HCT116 (cell line): ENCODE data around the gene ZC2HC1C. TPM values are rescaled to one million over a fixed set of nuclear protein-coding genes. Genes with fewer than 3 reads are reported as not detected.

Experiments used
- ATAC-seq: fragments of 200-7000 bp; cut with Tn5 transposase; 2 replicates; pipeline ENCODE4 v1.9.1; 2020; ENCODE audit warnings: mild to moderate bottlenecking, moderate library complexity
- BruUV-seq: library from RNA; stranded (reverse); fragments of 400-500 nt; replicated peaks from 2 replicates; lab custom pipeline; 2021; lab: Mats Ljungman, UMichigan
- CTCF ChIA-PET: fragments of 300-600 bp; sonication (Branson Sonifier 250); formaldehyde crosslinking; loops from one replicate; lab custom pipeline; 2021; ENCODE audit warnings: antibody characterized with exemption; lab: Charles Lee
- POLR2A ChIA-PET: fragments of 300-600, 350-600 bp; sonication (Branson Sonifier 250); formaldehyde crosslinking; loops from one replicate; lab custom pipeline; 2021; ENCODE audit warnings: antibody characterized with exemption; lab: Charles Lee
- RAD21 ChIA-PET, 2 experiments: fragments of 300-600 bp; sonication (Branson Sonifier 250); formaldehyde crosslinking; loops; one replicate each; lab custom pipeline; 2023; ENCODE audit warnings: low total read pairs in 2 of 2; ENCODE audit not compliant: uncharacterized antibody in 2 of 2, unreplicated experiment in 2 of 2, low non-redundant PET in 1 of 2; lab: Charles Lee
- DNase-seq: peaks from one replicate; pipeline ENCODE4 v3.0.0-alpha.2; 2010; ENCODE audit warnings: low read depth, low spot score
- H2AFZ ChIP-seq: fragments of 200-600 bp; shearing (Covaris generic), sonication (generic); 2 replicates; pipeline ENCODE4 v1.6.1; 2017; ENCODE audit warnings: low read depth, mixed run types, mixed read lengths, antibody characterized with exemption, low read length; ENCODE audit not compliant: poor library complexity, severe bottlenecking
- H3K27ac ChIP-seq: 2 replicates; pipeline ENCODE4 v1.5.1; 2012; ENCODE audit warnings: low read depth, low read length
- H3K27me3 ChIP-seq: fragments of 200-600 bp; sonication (generic); 2 replicates; pipeline ENCODE4 v1.6.1; 2016; ENCODE audit warnings: mixed run types, low read length, mixed read lengths; ENCODE audit not compliant: insufficient read depth
- H3K36me3 ChIP-seq, 2 experiments: fragments of 200-500 bp in 1 of 2; fragments of 200-600 bp in 1 of 2; sonication (Bioruptor generic) in 1 of 2; sonication (generic) in 1 of 2; 2 replicates each; pipeline versions ENCODE4 v1.5.1 to v1.6.1; 2014 to 2016; ENCODE audit warnings: low read length in 2 of 2, inconsistent platforms in 1 of 2, mixed read lengths in 1 of 2, mixed run types in 1 of 2; ENCODE audit not compliant: insufficient read depth in 2 of 2, control insufficient read depth in 1 of 2
- H3K4me1 ChIP-seq, 2 experiments: fragments of 200-600 bp in 1 of 2; sonication (generic) in 1 of 2; 2 replicates each; pipeline versions ENCODE4 v1.5.1 to v1.6.1; 2012 to 2017; ENCODE audit warnings: low read length in 2 of 2, inconsistent platforms in 1 of 2, mild to moderate bottlenecking in 1 of 2, mixed read lengths in 1 of 2, mixed run types in 1 of 2, moderate library complexity in 1 of 2; ENCODE audit not compliant: insufficient read depth in 2 of 2, control insufficient read depth in 1 of 2
- H3K4me2 ChIP-seq: fragments of 200-600 bp; sonication (generic); 2 replicates; pipeline ENCODE4 v1.6.1; 2017; ENCODE audit warnings: mixed run types, low read length, mixed read lengths
- H3K4me3 ChIP-seq, 2 experiments: fragments of 200-600 bp in 1 of 2; sonication (generic) in 1 of 2; replicated peaks in 1 of 2; 2 replicates each; pipeline ENCODE4 v1.5.1; 2011 to 2016; ENCODE audit warnings: low read length in 2 of 2, control low read depth in 1 of 2, low read depth in 1 of 2, mild to moderate bottlenecking in 1 of 2, mixed read lengths in 1 of 2, mixed run types in 1 of 2
- H3K79me2 ChIP-seq: fragments of 200-600 bp; sonication (generic); 2 replicates; pipeline ENCODE4 v1.6.1; 2017; ENCODE audit warnings: mild to moderate bottlenecking, mixed run types, low read length, moderate library complexity, mixed read lengths; ENCODE audit not compliant: insufficient read depth
- H3K9ac ChIP-seq: fragments of 200-600 bp; sonication (generic); 2 replicates; pipeline ENCODE4 v1.6.1; 2016; ENCODE audit warnings: low read length, mixed read lengths
- H3K9me2 ChIP-seq: fragments of 200-600 bp; sonication (generic), shearing (Covaris generic); 2 replicates; pipeline ENCODE4 v1.6.1; 2017; ENCODE audit warnings: mixed run types, mild to moderate bottlenecking, moderate library complexity; ENCODE audit not compliant: insufficient read depth
- H3K9me3 ChIP-seq, 2 experiments: fragments of 200-500 bp in 1 of 2; fragments of 200-600 bp in 1 of 2; sonication (Bioruptor generic) in 1 of 2; sonication (generic) in 1 of 2; 2 replicates each; pipeline ENCODE4 v1.6.1; 2014 to 2017; ENCODE audit warnings: low read length in 2 of 2, mixed read lengths in 2 of 2, inconsistent platforms in 1 of 2, low read depth in 1 of 2, mild to moderate bottlenecking in 1 of 2, mixed run types in 1 of 2, moderate library complexity in 1 of 2; ENCODE audit not compliant: control insufficient read depth in 1 of 2, insufficient read depth in 1 of 2
- H4K20me1 ChIP-seq: fragments of 200-600 bp; sonication (generic), shearing (Covaris generic); 2 replicates; pipeline ENCODE4 v1.6.1; 2017; ENCODE audit warnings: mixed run types, mild to moderate bottlenecking, moderate library complexity; ENCODE audit not compliant: insufficient read depth
- CBX3 ChIP-seq: IDR thresholded peaks from 2 replicates; pipeline ENCODE4 v1.6.1; 2012; ENCODE audit warnings: low read depth
- EGR1 ChIP-seq: IDR thresholded peaks from 2 replicates; pipeline ENCODE4 v1.6.1; 2012; ENCODE audit warnings: low read depth
- EZH2 ChIP-seq: fragments of 200-600 bp; sonication (generic); IDR thresholded peaks from 2 replicates; pipeline ENCODE4 v1.6.1; 2017; ENCODE audit warnings: antibody characterized with exemption, mixed run types
- EZH2phosphoT487 ChIP-seq: fragments of 200-600 bp; IDR thresholded peaks from 2 replicates; pipeline ENCODE4 v1.6.1; 2018; ENCODE audit warnings: antibody characterized with exemption, borderline replicate concordance
- POLR2A ChIP-seq: IDR thresholded peaks from 2 replicates; pipeline ENCODE4 v1.7.0; 2011; ENCODE audit warnings: borderline replicate concordance; ENCODE audit not compliant: insufficient read depth, insufficient read length; ENCODE audit errors: extremely low read depth
- POLR2AphosphoS5 ChIP-seq: IDR thresholded peaks from 2 replicates; pipeline ENCODE4 v1.6.1; 2011; ENCODE audit warnings: mild to moderate bottlenecking, low read depth, low read length, moderate library complexity
- RAD21 ChIP-seq: IDR thresholded peaks from 2 replicates; pipeline ENCODE4 v1.6.1; 2012; ENCODE audit warnings: low read depth, mild to moderate bottlenecking
- SIN3A ChIP-seq: IDR thresholded peaks from 2 replicates; pipeline ENCODE4 v1.6.1; 2012; ENCODE audit warnings: low read depth
- YY1 ChIP-seq: IDR thresholded peaks from 2 replicates; pipeline ENCODE4 v1.6.1; 2011; ENCODE audit warnings: low read length, low read depth, moderate library complexity, mild to moderate bottlenecking; ENCODE audit not compliant: insufficient replicate concordance; ENCODE audit errors: extremely low read depth
- ZFX ChIP-seq: fragments of 450-650 bp; IDR thresholded peaks from 2 replicates; pipeline ENCODE4 v1.6.1; 2017
- intact Hi-C: fragments of 100-400 bp; cut with micrococcal nuclease; formaldehyde crosslinking; loops from 2 replicates; pipeline ENCODE4 v1.10.0; 2022
- total RNA-seq: library from RNA; stranded (reverse); gene quantifications from one replicate; pipeline ENCODE4 v1.2.1, GENCODE V29; 2021; ENCODE audit not compliant: unreplicated experiment
- TF ChIP-seq, protein P1 (sequence below): IDR thresholded peaks from 2 replicates; pipeline ENCODE4 v1.6.1; 2012
- TF ChIP-seq, protein P2 (sequence below): IDR thresholded peaks from 2 replicates; pipeline ENCODE4 v1.6.1; 2012; ENCODE audit warnings: low read depth
- TF ChIP-seq, protein P3 (sequence below), 3 experiments: fragments of 200-600 bp in 1 of 3; sonication (generic) in 1 of 3; IDR thresholded peaks in 2 of 3; conservative IDR thresholded peaks in 1 of 3; 2 replicates each; pipeline ENCODE4 v1.5.1; 2012 to 2017; ENCODE audit warnings: low read depth in 2 of 3, low read length in 2 of 3, antibody characterized with exemption in 1 of 3, borderline replicate concordance in 1 of 3, control low read depth in 1 of 3, mild to moderate bottlenecking in 1 of 3, mixed read lengths in 1 of 3, mixed run types in 1 of 3, moderate library complexity in 1 of 3; ENCODE audit not compliant: insufficient read depth in 1 of 3

Gene ZC2HC1C
- total RNA-seq, 1 experiment from 2014 or later, result 0.98 TPM

DNA sequence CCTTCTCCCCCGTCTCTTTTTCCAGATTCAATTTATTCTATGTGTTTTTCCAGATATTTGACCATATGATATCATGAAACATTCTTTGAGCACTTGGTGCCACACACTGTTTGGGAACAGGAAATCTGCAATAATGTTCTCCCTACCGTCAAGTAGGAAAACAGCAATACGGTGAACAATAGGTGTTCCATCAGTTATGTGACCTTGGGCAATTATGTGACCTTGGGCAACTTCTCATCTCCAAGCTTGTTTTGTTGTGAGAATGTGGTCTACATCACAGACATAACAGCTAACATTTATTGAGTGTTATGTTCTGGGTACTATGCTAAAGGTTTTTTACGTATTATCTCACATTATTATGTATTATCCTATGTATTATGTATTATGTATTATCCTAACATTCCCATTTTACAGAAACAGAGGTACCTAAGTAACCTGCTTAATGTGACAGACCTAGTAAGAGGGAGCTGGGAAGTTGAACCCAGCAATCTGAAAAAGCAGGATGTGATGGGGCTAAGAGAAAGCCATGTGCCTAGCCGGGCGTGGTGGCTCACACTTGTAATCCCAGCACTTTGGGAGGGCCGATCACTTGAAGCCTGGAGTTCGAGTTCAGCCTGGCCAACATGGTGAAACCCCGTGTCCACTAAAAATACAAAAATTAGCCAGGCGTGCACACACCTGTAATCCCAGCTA lies 58.6 kb downstream of the ZC2HC1C start:
- H3K27me3 ChIP-seq, result no peaks in the 10 kb centered on the region
- peaks cover 0 to 5% of the 10 kb centered on the region in 2 experiments; a peak in 1 of 4 replicates for H3K36me3 ChIP-seq
- peak overlapping the region; percentile 93 for H3K4me2 ChIP-seq
- peak overlapping the region; percentile 94 for H3K27ac ChIP-seq
- ChIA-PET CTCF (no interaction called here), POLR2A (interaction anchor here (2.4 kb wide), 1 partner anchor 168 kb away, joined by 10 read pairs; no protein-coding TSS in a partner anchor), RAD21 (no interaction called here)
- no peaks in the 10 kb centered on the region for H4K20me1 ChIP-seq
- no peak for DNase-seq
- intact Hi-C loops, result loop anchor here (5.0 kb wide), 1 partner anchor 434 kb away; no protein-coding TSS in a partner anchor
- TF ChIP-seq ZFX (no peak), RAD21 (no peak), CBX3 (no peak), EZH2phosphoT487 (no peak), EZH2 (no peak), EGR1 (no peak)
- TF ChIP-seq, protein P1, sequence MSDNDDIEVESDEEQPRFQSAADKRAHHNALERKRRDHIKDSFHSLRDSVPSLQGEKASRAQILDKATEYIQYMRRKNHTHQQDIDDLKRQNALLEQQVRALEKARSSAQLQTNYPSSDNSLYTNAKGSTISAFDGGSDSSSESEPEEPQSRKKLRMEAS, result peak; percentile 78
- H3K4me3 ChIP-seq, result peak overlapping the region; percentile 78 to 86
- H3K79me2 ChIP-seq, result peaks cover 50% of the 10 kb centered on the region
- H3K9ac ChIP-seq, result peak overlapping the region; percentile 97
- H3K9me3 ChIP-seq, result no peaks in the 10 kb centered on the region
- no peaks in the 10 kb centered on the region for H3K9me2 ChIP-seq
- no TSS peak for BruUV-seq
- H3K4me1 ChIP-seq, result peaks cover 33 to 43% of the 10 kb centered on the region in 2 experiments
- ATAC-seq, result no peak
- H2AFZ ChIP-seq, result no peak overlapping the region

DNA sequence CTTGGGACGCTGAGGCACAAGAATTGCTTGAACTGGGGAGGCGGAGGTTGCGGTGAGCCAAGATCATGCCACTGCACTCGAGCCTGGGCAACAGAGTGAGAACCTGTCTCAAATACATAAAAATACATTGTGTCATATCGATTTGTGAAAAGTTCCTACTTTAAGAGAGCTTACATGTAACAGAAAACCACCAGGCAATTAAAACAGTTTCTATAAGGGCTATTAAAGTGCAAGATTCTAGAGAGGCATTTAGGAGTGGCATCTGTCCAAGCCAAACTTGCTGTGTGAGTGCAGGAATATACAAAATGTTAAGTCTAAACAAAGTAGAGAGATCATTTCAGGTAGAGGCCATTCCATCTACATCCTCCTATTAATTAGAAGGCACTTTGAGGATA lies 59.2 kb downstream of the ZC2HC1C start:
- Histone ChIP-seq H3K4me3 (peak overlapping the region in 1 of 2 experiments; percentile 86; a peak in 2 of 4 replicates), H3K27ac (peak overlapping the region; percentile 94), H3K4me2 (peak overlapping the region; percentile 93), H3K27me3 (no peaks in the 10 kb centered on the region), H4K20me1 (no peaks in the 10 kb centered on the region), H3K9me3 (no peaks in the 10 kb centered on the region), H3K4me1 (peaks cover 33 to 41% of the 10 kb centered on the region in 2 experiments), H2AFZ (no peak overlapping the region), H3K36me3 (peaks cover 0 to 10% of the 10 kb centered on the region in 2 experiments; a peak in 1 of 4 replicates), H3K9ac (peak overlapping the region; percentile 97), H3K9me2 (no peaks in the 10 kb centered on the region), H3K79me2 (peaks cover 50% of the 10 kb centered on the region)
- no TSS peak for BruUV-seq
- DNase-seq, result no peak
- ChIA-PET CTCF (no interaction called here), RAD21 (no interaction called here), POLR2A (interaction anchor here (2.4 kb wide), 1 partner anchor 167 kb away, joined by 10 read pairs; no protein-coding TSS in a partner anchor)
- no peak for ATAC-seq
- intact Hi-C loops, result loop anchor here (5.0 kb wide), 1 partner anchor 434 kb away; no protein-coding TSS in a partner anchor
- TF ChIP-seq EGR1 (no peak), SIN3A (no peak), POLR2AphosphoS5 (no peak), YY1 (no peak), POLR2A (no peak), RAD21 (no peak)
- TF ChIP-seq, protein P1, result no peak
- TF ChIP-seq, protein P2, sequence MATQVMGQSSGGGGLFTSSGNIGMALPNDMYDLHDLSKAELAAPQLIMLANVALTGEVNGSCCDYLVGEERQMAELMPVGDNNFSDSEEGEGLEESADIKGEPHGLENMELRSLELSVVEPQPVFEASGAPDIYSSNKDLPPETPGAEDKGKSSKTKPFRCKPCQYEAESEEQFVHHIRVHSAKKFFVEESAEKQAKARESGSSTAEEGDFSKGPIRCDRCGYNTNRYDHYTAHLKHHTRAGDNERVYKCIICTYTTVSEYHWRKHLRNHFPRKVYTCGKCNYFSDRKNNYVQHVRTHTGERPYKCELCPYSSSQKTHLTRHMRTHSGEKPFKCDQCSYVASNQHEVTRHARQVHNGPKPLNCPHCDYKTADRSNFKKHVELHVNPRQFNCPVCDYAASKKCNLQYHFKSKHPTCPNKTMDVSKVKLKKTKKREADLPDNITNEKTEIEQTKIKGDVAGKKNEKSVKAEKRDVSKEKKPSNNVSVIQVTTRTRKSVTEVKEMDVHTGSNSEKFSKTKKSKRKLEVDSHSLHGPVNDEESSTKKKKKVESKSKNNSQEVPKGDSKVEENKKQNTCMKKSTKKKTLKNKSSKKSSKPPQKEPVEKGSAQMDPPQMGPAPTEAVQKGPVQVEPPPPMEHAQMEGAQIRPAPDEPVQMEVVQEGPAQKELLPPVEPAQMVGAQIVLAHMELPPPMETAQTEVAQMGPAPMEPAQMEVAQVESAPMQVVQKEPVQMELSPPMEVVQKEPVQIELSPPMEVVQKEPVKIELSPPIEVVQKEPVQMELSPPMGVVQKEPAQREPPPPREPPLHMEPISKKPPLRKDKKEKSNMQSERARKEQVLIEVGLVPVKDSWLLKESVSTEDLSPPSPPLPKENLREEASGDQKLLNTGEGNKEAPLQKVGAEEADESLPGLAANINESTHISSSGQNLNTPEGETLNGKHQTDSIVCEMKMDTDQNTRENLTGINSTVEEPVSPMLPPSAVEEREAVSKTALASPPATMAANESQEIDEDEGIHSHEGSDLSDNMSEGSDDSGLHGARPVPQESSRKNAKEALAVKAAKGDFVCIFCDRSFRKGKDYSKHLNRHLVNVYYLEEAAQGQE, result no peak
- TF ChIP-seq, protein P3, sequence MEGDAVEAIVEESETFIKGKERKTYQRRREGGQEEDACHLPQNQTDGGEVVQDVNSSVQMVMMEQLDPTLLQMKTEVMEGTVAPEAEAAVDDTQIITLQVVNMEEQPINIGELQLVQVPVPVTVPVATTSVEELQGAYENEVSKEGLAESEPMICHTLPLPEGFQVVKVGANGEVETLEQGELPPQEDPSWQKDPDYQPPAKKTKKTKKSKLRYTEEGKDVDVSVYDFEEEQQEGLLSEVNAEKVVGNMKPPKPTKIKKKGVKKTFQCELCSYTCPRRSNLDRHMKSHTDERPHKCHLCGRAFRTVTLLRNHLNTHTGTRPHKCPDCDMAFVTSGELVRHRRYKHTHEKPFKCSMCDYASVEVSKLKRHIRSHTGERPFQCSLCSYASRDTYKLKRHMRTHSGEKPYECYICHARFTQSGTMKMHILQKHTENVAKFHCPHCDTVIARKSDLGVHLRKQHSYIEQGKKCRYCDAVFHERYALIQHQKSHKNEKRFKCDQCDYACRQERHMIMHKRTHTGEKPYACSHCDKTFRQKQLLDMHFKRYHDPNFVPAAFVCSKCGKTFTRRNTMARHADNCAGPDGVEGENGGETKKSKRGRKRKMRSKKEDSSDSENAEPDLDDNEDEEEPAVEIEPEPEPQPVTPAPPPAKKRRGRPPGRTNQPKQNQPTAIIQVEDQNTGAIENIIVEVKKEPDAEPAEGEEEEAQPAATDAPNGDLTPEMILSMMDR (IDR thresholded peaks at IDR 0.05 in 2 of 3, conservative IDR thresholded peaks at IDR 0.05 in 1 of 3; ENCODE audit: borderline replicate concordance in 1 of 3, insufficient read depth in 1 of 3, low read depth in 2 of 3, low read length in 2 of 3), result no peak
